ENCODE data around the gene RESF1.

The RESF1 gene

DNA sequence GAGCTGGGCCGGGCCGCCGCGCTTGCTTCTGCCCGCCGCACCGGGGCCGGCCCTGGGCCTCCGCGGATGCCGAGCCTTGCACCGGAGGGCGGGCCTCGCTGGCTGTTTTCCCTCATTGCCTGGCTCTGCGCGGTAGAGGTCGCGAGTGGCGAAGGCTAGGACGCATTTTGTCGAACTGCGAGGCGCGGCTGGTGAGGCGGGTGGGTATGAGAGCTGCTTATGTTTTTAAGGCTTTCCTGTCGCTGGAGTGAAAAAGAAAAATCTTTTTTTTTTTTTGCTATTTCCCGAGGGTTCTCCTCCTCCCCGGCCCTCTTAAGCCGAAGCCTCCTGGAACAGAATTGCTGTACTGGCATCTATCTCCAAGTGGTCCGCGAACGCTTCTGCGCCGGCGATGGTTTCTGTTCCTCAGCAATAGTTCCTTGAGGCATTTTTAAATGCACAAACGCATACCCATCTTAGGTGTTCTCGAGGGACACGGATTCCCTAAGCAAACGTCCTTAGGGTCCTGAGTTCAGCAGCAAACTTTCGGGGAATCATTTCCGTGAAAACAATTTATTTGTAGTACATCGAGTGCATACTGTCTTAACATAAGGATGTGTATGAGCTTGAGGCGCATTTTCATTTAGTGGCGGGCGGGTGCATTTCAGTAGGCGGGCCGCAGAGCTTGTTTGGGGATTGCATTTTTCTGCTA is 631 bp downstream of the RESF1 start:
- DNase-seq: peak; percentile 29

DNA sequence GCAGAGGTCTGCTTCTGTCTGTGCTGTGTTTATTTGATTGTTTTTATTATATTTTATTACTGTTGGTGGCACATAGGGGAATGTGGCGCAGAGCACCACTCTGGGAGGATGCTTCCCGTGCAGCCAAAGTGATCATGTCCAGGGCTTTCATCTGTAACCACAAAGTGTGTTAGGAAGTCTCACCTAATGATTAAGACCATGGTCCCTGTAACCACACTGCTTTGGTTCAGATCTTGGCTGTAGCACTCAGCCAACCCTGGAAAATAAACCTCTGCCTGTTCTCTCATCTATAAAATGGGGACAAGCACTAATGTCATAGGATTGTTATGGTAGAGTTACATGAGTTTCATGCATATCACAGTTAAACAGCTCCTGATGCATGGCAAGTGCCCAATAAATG is 1.9 kb downstream of the RESF1 start:
- no peak for DNase-seq

DNA sequence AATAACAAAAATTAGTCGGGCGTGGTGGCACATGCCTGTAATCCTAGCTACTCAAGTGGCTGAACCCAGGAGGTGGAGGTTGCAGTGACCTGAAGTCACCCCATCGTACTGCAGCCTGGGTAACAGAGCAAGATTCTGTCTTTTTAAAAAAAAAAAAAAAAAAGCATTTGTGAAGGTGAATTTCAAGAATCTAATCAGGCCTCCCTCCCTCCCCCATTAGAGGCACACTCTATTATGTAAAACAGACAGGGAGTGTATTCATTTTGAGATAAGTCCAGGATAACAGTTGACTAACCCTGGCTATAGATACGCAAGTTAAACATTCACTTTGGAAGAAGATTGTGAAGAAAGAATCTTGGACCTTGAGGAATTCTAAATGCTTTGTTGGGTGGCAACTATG is 2.9 kb downstream of the RESF1 start:
- no peak for DNase-seq

DNA sequence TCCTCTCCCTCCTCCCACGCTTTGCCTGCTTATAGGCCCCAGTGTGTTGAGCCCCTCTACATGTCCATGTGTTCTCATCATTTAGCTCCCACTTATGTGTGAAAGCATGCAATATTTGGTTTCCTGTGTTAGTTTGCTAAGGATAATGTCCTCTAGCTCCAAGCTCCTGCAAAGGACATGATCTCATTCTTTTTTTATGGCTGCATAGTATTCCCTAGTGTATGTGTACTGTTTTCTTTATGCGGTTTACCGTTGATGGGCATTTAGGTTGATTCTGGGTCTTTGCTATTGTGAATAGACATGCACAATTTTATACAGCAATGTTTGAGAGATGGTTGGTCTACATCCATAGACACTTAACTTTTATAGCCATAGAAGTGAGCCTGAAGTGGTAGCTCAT is 5.1 kb downstream of the RESF1 start:
- no peak for DNase-seq

GRCh38 chr12:31965090-31965489 is 5.9 kb downstream of the RESF1 start:
- DNase-seq: no peak

DNA sequence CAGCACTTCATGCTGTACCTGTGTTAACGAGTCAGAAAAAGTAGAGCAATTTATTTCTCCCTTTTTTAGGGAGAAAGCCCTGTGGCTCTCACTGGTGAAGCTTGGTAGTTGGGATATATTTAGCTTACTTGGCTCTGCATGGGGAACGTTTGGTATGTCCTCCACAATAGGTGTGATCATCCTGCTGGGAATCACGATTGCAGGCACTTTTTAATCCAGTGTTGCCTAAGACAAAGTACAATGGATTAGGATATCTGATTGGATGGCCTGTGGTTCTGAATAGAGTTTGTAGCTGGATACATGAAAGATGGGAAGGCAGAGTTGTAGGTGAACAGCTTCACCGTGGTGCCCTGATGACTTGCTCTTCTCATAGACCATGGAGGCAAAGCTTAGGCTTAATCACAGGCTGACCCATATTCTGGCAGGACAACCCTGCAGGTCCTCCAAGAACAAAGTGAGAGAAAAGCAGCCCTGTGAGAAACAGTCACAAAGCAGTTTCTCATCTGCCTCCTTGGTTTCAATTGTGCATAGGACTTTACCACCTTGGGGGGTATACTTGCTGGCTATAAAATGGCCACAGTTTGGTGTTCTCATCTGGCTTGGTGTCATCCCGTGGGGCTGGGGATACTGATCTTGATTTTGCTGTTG is 7.5 kb downstream of the RESF1 start:
- no peak for DNase-seq

GRCh38 chr12:31967539-31967938 is 8.3 kb downstream of the RESF1 start:
- DNase-seq: no peak

GRCh38 chr12:31970199-31970598 is 11.0 kb downstream of the RESF1 start:
- DNase-seq: no peak

- no peak for DNase-seq
Observed at GRCh38 chr12:31973818-31974217, 14.6 kb downstream of the RESF1 start.

GRCh38 chr12:31974673-31975072 is 15.5 kb downstream of the RESF1 start:
- DNase-seq: no peak

- no peak for DNase-seq
Observed at GRCh38 chr12:31984806-31985591, 25.8 kb downstream of the RESF1 start.

DNA sequence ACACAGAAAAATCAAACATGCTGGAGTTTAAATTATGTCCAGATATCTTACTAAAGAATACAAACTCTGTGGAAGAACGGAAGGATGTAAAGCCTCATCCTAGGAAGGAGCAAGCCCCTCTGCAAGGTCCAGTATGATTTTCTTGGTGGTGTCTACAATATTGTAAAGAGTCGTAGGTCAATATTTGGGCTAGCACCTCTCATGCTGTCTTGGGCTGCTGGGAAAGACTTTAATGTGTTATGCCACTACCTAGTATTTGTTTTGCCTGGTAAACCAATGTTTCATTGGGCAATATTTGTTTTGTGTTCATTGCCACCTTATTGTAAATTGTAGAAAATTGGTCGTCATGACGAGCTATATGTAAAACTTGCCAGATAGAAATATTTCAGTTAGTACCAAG is 26.6 kb downstream of the RESF1 start:
- no peak for DNase-seq

GRCh38 chr12:31989571-31990362 is 30.6 kb downstream of the RESF1 start:
- DNase-seq: peak; percentile 27

- DNase-seq: no peak
Observed at GRCh38 chr12:31991146-31991545, 31.9 kb downstream of the RESF1 start.

DNA sequence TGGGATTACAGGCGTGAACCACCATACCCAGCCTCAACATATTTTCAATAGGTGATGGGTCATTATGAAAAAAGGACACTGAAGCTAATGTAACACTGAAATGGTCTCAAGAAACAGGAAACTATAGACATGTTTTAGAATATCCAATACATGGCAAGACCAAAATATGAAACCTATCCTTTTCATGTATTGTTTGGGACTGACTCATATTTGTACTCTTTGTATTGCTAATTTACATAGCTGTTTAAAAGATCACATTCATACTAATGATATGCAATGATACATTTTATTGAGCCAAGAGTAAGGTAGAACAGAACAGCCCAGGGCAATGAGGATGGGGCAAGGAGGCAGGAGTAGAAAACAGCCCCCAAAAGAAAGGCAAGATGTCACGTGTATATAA is 32.6 kb downstream of the RESF1 start:
- no peak for DNase-seq

DNA sequence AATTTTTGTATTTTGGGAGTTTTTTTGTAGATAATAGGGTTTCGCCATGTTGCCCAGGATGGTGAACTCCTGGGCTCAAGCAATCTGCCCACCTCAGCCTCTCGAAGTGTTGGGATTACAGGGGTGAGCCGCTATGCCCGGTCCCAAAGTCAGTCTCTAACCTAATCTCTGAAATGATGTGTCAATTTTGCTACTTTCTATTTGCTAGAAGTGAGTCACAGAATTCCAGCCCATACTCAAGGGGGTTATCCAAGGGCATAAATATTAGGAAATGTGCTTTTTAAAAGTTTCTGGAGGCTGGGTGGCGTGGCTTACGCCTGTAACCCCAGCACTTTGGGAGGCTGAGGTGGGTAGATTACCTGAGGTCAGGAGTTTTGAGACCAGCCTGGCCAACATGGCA is 40.5 kb downstream of the RESF1 start:
- no peak for DNase-seq

GRCh38 chr12:32000373-32001005 is 41.3 kb downstream of the RESF1 start:
- no peak for DNase-seq

DNA sequence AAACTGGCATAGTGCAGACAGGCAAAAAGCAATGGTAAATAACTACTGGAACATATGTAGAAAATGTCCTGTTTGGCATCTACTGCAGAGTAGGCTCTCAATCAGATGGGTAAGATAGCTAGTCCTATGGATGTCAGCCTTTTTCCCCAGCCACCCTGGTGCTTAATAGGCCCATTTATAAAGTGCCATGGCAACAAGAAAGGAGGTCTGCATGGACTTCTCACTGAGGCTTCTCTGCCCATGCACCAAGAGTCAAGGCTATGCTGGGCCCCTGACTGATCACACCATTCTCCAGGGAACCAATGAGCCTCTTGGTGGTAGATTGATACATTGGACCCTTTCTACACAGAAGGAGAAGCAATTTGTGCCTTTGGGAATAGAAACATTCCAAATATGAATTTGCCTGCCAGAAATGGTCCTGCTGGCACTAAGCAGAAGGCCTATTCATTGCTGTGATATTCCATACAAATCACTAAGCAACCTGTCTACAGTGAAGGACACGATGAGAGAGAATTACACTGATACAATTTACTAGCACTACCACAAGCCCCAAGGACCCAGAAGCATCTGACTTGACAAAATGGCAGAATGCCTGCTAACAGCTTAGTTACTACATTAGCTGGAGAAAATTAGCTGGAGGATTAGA is 43.8 kb downstream of the RESF1 start:
- DNase-seq: no peak

- no peak for DNase-seq
Observed at GRCh38 chr12:32003654-32004053, 44.4 kb downstream of the RESF1 start.

- no peak for DNase-seq
Observed at GRCh38 chr12:32005496-32006125, 46.4 kb downstream of the RESF1 start.

Measured in 8988T (cell line).